ENCODE results near the gene TRAK1.

TRAK1 gene

GRCh38 chr3:42128526-42128925 is 37.4 kb downstream of the TRAK1 start:
- DNase-seq, result no peak

- DNase-seq, result no peak
Observed at GRCh38 chr3:42129014-42129953, 38.1 kb downstream of the TRAK1 start.

- no peak for DNase-seq
Observed at GRCh38 chr3:42130007-42130328, 38.8 kb downstream of the TRAK1 start.

- no peak for DNase-seq
Observed at GRCh38 chr3:42130329-42131070, 39.3 kb downstream of the TRAK1 start.

GRCh38 chr3:42133500-42134298 is 42.5 kb downstream of the TRAK1 start:
- no peak for DNase-seq

GRCh38 chr3:42134867-42135464 is 43.8 kb downstream of the TRAK1 start:
- no peak for DNase-seq

- no peak for DNase-seq
Observed at GRCh38 chr3:42139621-42140453, 48.7 kb downstream of the TRAK1 start.

GRCh38 chr3:42140665-42141203 is 49.6 kb downstream of the TRAK1 start:
- DNase-seq, result no peak

- DNase-seq, result no peak
Observed at GRCh38 chr3:42143440-42143839, 52.3 kb downstream of the TRAK1 start.

GRCh38 chr3:42144209-42144608 is 53.1 kb downstream of the TRAK1 start:
- no peak for DNase-seq

- no peak for DNase-seq
Observed at GRCh38 chr3:42148086-42148848, 57.1 kb downstream of the TRAK1 start.

- peak; percentile 16 for DNase-seq
Observed at GRCh38 chr3:42148982-42149432, 57.9 kb downstream of the TRAK1 start.

GRCh38 chr3:42149532-42149931 is 58.4 kb downstream of the TRAK1 start:
- no peak for DNase-seq

- no peak for DNase-seq
Observed at GRCh38 chr3:42149975-42150374, 58.8 kb downstream of the TRAK1 start.

GRCh38 chr3:42151596-42152168 is 60.5 kb downstream of the TRAK1 start:
- no peak for DNase-seq

- DNase-seq, result no peak
Observed at GRCh38 chr3:42152193-42152592, 61.0 kb downstream of the TRAK1 start.

- no peak for DNase-seq
Observed at GRCh38 chr3:42153039-42153438, 61.9 kb downstream of the TRAK1 start.

GRCh38 chr3:42157540-42158538 is 66.7 kb downstream of the TRAK1 start:
- no peak for DNase-seq

GRCh38 chr3:42159147-42159546 is 68.0 kb downstream of the TRAK1 start:
- DNase-seq, result no peak
